ENCODE data around the gene ABLIM3.

The ABLIM3 gene

GRCh38 chr5:149117970-149118369 lies 23.3 kb upstream of the ABLIM3 start:
- TF ChIP-seq FOXP2 (optimal IDR thresholded peaks at IDR 0.05; ENCODE audit: borderline replicate concordance, extremely low read depth, extremely low read length, insufficient read depth) (no peak), TAF1 (IDR thresholded peaks at IDR 0.05; ENCODE audit: borderline replicate concordance, insufficient read depth, low read length) (no peak), POLR2AphosphoS5 (IDR thresholded peaks at IDR 0.05; ENCODE audit: low read depth, low read length) (no peak), SIN3A (IDR thresholded peaks at IDR 0.05; ENCODE audit: borderline replicate concordance, insufficient read depth, low read length) (no peak)
- TF ChIP-seq, protein P1, sequence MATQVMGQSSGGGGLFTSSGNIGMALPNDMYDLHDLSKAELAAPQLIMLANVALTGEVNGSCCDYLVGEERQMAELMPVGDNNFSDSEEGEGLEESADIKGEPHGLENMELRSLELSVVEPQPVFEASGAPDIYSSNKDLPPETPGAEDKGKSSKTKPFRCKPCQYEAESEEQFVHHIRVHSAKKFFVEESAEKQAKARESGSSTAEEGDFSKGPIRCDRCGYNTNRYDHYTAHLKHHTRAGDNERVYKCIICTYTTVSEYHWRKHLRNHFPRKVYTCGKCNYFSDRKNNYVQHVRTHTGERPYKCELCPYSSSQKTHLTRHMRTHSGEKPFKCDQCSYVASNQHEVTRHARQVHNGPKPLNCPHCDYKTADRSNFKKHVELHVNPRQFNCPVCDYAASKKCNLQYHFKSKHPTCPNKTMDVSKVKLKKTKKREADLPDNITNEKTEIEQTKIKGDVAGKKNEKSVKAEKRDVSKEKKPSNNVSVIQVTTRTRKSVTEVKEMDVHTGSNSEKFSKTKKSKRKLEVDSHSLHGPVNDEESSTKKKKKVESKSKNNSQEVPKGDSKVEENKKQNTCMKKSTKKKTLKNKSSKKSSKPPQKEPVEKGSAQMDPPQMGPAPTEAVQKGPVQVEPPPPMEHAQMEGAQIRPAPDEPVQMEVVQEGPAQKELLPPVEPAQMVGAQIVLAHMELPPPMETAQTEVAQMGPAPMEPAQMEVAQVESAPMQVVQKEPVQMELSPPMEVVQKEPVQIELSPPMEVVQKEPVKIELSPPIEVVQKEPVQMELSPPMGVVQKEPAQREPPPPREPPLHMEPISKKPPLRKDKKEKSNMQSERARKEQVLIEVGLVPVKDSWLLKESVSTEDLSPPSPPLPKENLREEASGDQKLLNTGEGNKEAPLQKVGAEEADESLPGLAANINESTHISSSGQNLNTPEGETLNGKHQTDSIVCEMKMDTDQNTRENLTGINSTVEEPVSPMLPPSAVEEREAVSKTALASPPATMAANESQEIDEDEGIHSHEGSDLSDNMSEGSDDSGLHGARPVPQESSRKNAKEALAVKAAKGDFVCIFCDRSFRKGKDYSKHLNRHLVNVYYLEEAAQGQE (IDR thresholded peaks at IDR 0.05; ENCODE audit: insufficient read depth in 1 of 2, low read depth in 2 of 2, low read length in 2 of 2) = no peak

GRCh38 chr5:149118463-149118862 lies 22.8 kb upstream of the ABLIM3 start:
- TF ChIP-seq, protein P1 (IDR thresholded peaks at IDR 0.05; ENCODE audit: insufficient read depth in 1 of 2, low read depth in 2 of 2, low read length in 2 of 2) = no peak
- no peak for TF ChIP-seq SIN3A (IDR thresholded peaks at IDR 0.05; ENCODE audit: borderline replicate concordance, insufficient read depth, low read length)
- TF ChIP-seq POLR2AphosphoS5 (IDR thresholded peaks at IDR 0.05; ENCODE audit: low read depth, low read length) = no peak
- no peak for TF ChIP-seq FOXP2 (optimal IDR thresholded peaks at IDR 0.05; ENCODE audit: borderline replicate concordance, extremely low read depth, extremely low read length, insufficient read depth)
- no peak for TF ChIP-seq TAF1 (IDR thresholded peaks at IDR 0.05; ENCODE audit: borderline replicate concordance, insufficient read depth, low read length)

DNA sequence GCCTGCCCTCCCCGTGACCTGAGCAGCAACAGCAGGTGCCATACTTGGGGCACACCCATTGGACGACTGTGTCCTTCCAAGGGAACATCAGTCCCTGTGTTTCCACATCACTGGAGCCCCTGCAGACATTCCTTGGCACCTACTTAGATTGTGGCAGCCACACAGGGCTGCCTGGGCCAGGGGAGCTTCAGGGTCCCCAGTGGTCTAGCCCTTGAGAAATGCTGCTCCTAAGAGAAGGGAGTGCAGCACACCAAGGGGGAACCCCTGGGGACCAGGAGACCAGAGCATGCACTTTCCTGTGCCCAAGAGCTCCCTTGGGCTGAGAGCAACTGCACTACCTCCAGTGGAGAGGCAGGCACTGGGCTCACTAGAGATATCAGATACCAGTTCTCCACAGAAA lies 20.1 kb upstream of the ABLIM3 start:
- TF ChIP-seq FOXP2 (optimal IDR thresholded peaks at IDR 0.05; ENCODE audit: borderline replicate concordance, extremely low read depth, extremely low read length, insufficient read depth) = no peak
- TF ChIP-seq POLR2AphosphoS5 (IDR thresholded peaks at IDR 0.05; ENCODE audit: low read depth, low read length) = no peak
- TF ChIP-seq SIN3A (IDR thresholded peaks at IDR 0.05; ENCODE audit: borderline replicate concordance, insufficient read depth, low read length) = no peak
- TF ChIP-seq, protein P1 (IDR thresholded peaks at IDR 0.05; ENCODE audit: insufficient read depth in 1 of 2, low read depth in 2 of 2, low read length in 2 of 2) = no peak
- TF ChIP-seq TAF1 (IDR thresholded peaks at IDR 0.05; ENCODE audit: borderline replicate concordance, insufficient read depth, low read length) = no peak

DNA sequence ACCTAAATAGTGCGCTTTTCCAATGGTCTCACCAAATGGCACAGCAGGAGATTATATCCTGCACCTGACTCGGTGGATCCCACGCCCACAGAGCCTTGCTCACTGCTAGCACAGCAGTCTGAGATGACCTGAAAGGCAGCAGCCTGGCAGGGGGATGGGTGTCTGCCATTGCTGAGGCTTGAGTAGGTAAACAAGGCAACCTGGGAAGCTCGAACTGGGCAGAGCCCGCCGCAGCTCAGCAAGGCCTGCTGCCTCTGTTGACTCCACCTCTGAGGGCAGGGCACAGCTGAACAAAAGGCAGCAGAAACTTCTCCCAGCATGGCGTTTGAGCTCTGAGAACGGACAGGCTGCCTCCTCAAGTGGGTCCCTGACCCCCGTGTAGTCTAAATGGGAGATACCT lies 18.1 kb upstream of the ABLIM3 start:
- TF ChIP-seq POLR2AphosphoS5 (IDR thresholded peaks at IDR 0.05; ENCODE audit: low read depth, low read length) = no peak
- no peak for TF ChIP-seq SIN3A (IDR thresholded peaks at IDR 0.05; ENCODE audit: borderline replicate concordance, insufficient read depth, low read length)

- TF ChIP-seq FOXP2 (optimal IDR thresholded peaks at IDR 0.05; ENCODE audit: borderline replicate concordance, extremely low read depth, extremely low read length, insufficient read depth) = no peak
- no peak for TF ChIP-seq POLR2AphosphoS5 (IDR thresholded peaks at IDR 0.05; ENCODE audit: low read depth, low read length)
- no peak for TF ChIP-seq TAF1 (IDR thresholded peaks at IDR 0.05; ENCODE audit: borderline replicate concordance, insufficient read depth, low read length)
- TF ChIP-seq SIN3A (IDR thresholded peaks at IDR 0.05; ENCODE audit: borderline replicate concordance, insufficient read depth, low read length) = no peak
- TF ChIP-seq, protein P1 (IDR thresholded peaks at IDR 0.05; ENCODE audit: insufficient read depth in 1 of 2, low read depth in 2 of 2, low read length in 2 of 2) = no peak
Observed at GRCh38 chr5:149125386-149125891, 15.9 kb upstream of the ABLIM3 start.
